ENCODE data around the gene SIRPD. TPM values are rescaled to one million over a fixed set of nuclear protein-coding genes. Genes with fewer than 3 reads are reported as not detected.

The SIRPD gene
- total RNA-seq, 2 experiments from 2014 or later: 0.17 to 0.27 TPM

DNA sequence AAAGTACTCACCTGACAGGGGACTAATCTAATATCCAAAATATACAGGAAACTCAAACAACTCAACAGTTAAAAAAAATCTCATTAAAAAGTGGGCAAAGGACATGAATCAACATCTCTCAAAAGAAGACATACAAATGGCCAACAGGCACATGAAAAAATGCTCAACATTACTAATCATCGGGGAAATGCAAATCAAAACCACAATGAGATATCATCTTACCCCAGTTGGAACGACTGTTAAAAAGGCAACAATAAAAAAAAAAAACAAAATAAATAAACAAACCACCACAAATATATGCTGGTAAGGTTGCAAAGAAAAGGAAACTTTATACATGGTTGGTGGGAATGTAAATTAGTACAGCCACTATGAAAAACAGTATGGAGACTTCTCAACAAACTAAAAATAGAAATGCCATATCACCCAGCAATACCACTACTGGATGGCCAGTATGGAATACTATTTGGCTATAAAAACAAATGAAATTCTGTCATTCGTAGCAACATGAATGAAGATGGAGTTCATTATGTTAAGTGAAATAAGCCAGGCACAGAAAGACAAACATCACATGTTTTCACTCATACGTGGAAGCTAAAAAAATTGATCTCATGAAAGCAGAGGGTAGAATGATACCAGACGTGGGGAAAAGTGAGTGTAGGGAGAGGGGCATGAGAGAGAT is 72.9 kb downstream of the SIRPD start:
- ChIA-PET POLR2A (no interaction called here), CTCF (no interaction called here)
- H3K4me3 Mint-ChIP-seq: no peak overlapping the region
- H3K9me3 Mint-ChIP-seq: no peaks in the 10 kb centered on the region
- H3K27me3 Mint-ChIP-seq: peaks cover 36% of the 10 kb centered on the region
- DNase-seq: no peak
- no peak overlapping the region for H3K27ac Mint-ChIP-seq
- H3K36me3 Mint-ChIP-seq (ENCODE audit: low read depth): no peaks in the 10 kb centered on the region
- no peaks in the 10 kb centered on the region for H3K4me1 Mint-ChIP-seq

Other genes with a start within 250 kb of the SIRPD start
- gene SDCBP2, start 228.6 kb downstream of the SIRPD start, total RNA-seq: 1 to 10 TPM; 1.4 to 2.2 TPM
- 100 to 1,000 TPM; 207 to 238 TPM for gene FKBP1A, start 164.7 kb downstream of the SIRPD start, total RNA-seq
- 10 to 100 TPM; 56.5 to 64.8 TPM for gene NSFL1C, start 90.9 kb downstream of the SIRPD start, total RNA-seq
- gene SIRPB2, start 66.3 kb downstream of the SIRPD start, total RNA-seq: not detected
- 1 to 10 TPM; 3.6 to 4.5 TPM for gene SIRPB1, start 62.3 kb upstream of the SIRPD start, total RNA-seq
- gene SIRPG, start 100.1 kb upstream of the SIRPD start, total RNA-seq: 10 to 100 TPM; 82.6 to 90.1 TPM